ENCODE data around the gene SFXN5. TPM values are rescaled to one million over a fixed set of nuclear protein-coding genes. Genes with fewer than 3 reads are reported as not detected.
"Not testable (repeated sequence)": the region's sequence is repeated elsewhere in the genome, so short reads cannot be mapped to it uniquely, and the experiment has no call there.

SFXN5 gene
- 15.4 TPM for total RNA-seq
- long read RNA-seq, full-length matches to known transcripts = 3 of 11 reads
- long read RNA-seq, partial matches to known transcripts = 3 of 11 reads
- long read RNA-seq, other reads (novel, unspliced or antisense) = 5 of 11 reads

- no peaks in the 10 kb centered on the region for H3K9me3 ChIP-seq
- intact Hi-C loops (cut with DNase I) = no loop called here
- H3K27me3 ChIP-seq (ENCODE audit: low read depth) = no peaks in the 10 kb centered on the region
- DNase-seq (peak; percentile 98), ATAC-seq (peak; percentile 98 to 99)
- H3K4me3 ChIP-seq = peak within 1 kb of the TSS; percentile 99
- H3K36me3 ChIP-seq = peaks cover 5% of the 10 kb centered on the region
- TF ChIP-seq CTCF (IDR thresholded peaks at IDR 0.05) = peak; percentile 37
- H3K27ac ChIP-seq = peak within 1 kb of the TSS; percentile 95
- H3K4me1 ChIP-seq = peaks cover 29% of the 10 kb centered on the region
Observed at GRCh38 chr2:73071360-73072128, at the start of gene SFXN5. Gene SFXN5 (minus strand): TSS chr2:73071712. CDS start chr2:73071705, 7 bp downstream.

GRCh38 chr2:73119611-73120239 lies 48.2 kb upstream of the SFXN5 start:
- H3K36me3 ChIP-seq; H3K9me3 ChIP-seq; H3K4me3 ChIP-seq; ATAC-seq; H3K4me1 ChIP-seq; H3K27ac ChIP-seq; DNase-seq; H3K27me3 ChIP-seq (ENCODE audit: low read depth); intact Hi-C loops (cut with DNase I): not testable (repeated sequence)

- no peaks in the 10 kb centered on the region for H3K9me3 ChIP-seq
- no peak overlapping the region for H3K4me3 ChIP-seq
- TF ChIP-seq CTCF (IDR thresholded peaks at IDR 0.05) = no peak
- ATAC-seq = no peak
- peaks cover 7% of the 10 kb centered on the region for H3K4me1 ChIP-seq
- no peaks in the 10 kb centered on the region for H3K27me3 ChIP-seq (ENCODE audit: low read depth)
- no peaks in the 10 kb centered on the region for H3K36me3 ChIP-seq
- intact Hi-C loops (cut with DNase I) = no loop called here
- no peak for DNase-seq
- no peak overlapping the region for H3K27ac ChIP-seq
Observed at GRCh38 chr2:73117441-73117840, 45.9 kb upstream of the SFXN5 start.

GRCh38 chr2:73116182-73116960 lies 44.9 kb upstream of the SFXN5 start:
- H3K9me3 ChIP-seq = no peaks in the 10 kb centered on the region
- no peak overlapping the region for H3K27ac ChIP-seq
- H3K4me3 ChIP-seq = no peak overlapping the region
- H3K36me3 ChIP-seq = no peaks in the 10 kb centered on the region
- ATAC-seq (no peak), DNase-seq (no peak)
- no peaks in the 10 kb centered on the region for H3K27me3 ChIP-seq (ENCODE audit: low read depth)
- TF ChIP-seq CTCF (IDR thresholded peaks at IDR 0.05) = no peak
- H3K4me1 ChIP-seq = peaks cover 16% of the 10 kb centered on the region
- intact Hi-C loops (cut with DNase I) = no loop called here

GRCh38 chr2:73114273-73114867 lies 42.9 kb upstream of the SFXN5 start:
- TF ChIP-seq CTCF (IDR thresholded peaks at IDR 0.05) = no peak
- Histone ChIP-seq H3K9me3 (no peaks in the 10 kb centered on the region), H3K27ac (no peak overlapping the region), H3K36me3 (no peaks in the 10 kb centered on the region), H3K4me3 (no peak overlapping the region), H3K27me3 (ENCODE audit: low read depth) (no peaks in the 10 kb centered on the region), H3K4me1 (peaks cover 36% of the 10 kb centered on the region)
- intact Hi-C loops (cut with DNase I) = no loop called here
- DNase-seq (no peak), ATAC-seq (no peak)

Measured in lower lobe of right lung (tissue), 2 donors.